HG02642 (cell line): ENCODE data around the gene IQCN.

ENCODE experiments used
- ATAC-seq: cut with Tn5 transposase; IDR thresholded peaks from one replicate; pipeline ENCODE4 v1.9.1; 2021; ENCODE audit warnings: mild to moderate bottlenecking; ENCODE audit not compliant: unreplicated experiment, poor library complexity

The IQCN gene

GRCh38 chr19:18239303-18239702, 34.9 kb downstream of the IQCN start:
- ATAC-seq, result no peak

DNA sequence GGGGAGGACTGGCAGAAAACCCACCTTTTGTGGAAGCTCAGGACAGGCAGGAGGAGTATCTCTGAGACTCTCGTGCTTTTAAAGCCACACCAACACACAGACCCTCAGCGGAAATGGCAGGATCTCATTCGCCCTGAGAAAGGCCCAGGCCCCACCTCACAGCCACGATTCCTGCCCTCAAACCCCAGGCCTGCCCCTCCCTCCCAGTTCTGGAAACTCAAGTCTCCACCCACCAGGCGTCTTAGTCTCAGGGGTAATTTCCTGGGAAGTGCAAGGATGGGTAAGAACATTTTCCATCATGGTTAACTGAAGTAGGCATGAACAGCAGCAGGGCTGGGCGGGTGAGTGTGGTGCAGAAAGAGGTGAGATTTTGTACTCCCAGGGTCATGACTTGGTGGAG, 40.1 kb downstream of the IQCN start:
- ATAC-seq, result no peak

- ATAC-seq, result no peak
Measured at GRCh38 chr19:18233224-18233825, 40.9 kb downstream of the IQCN start.

DNA sequence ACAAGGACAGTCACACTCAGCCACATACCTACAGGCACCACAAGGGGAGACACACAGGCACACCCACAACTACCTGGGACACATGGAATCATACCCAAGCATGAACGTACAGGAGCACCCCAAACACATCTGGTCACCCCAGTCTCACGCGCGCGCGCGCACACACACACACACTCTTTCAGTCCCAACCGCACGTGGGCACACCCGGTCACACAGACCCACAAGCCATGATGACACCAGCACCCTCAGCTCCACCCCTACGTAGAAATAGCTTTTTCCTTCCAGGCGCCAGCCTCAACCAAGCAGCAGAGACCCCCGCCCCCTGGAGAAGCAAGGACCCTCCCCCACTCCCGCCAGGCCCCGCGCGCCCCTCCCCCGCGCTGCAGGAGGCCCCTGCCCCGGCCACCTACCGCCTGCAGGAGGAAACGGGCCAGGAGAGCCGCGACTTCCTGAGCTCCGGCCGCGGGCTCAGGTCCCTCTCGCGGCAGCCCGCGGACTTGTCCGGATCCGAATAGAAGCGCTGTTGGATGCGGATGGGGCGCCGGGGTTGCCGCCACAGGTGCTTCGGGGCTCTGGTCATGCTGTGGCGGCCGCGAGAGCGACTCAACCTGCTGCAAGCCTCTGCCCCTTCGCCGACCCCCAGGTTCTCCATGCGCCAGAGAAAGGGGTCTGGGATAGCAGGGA, 41.6 kb downstream of the IQCN start:
- ATAC-seq, result no peak

DNA sequence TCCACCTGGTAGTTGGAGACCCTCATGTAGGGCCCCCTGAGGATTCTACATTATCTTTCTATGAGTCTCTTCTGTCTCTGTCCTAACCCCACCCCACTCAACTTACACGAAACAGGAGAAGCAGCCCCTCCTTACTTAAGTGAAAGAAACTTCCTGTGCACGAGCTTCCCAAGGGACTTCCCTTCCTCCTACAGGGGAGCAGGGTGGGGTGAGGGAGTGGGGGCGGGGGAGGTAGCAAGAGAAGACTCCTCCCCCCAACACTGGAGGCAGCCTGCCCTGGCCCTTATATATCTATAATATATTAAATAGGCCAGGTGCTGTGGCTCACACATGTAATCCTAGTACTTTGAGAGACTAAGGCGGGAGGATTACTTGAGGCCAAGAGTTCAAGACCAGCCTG, 42.5 kb downstream of the IQCN start:
- no peak for ATAC-seq

DNA sequence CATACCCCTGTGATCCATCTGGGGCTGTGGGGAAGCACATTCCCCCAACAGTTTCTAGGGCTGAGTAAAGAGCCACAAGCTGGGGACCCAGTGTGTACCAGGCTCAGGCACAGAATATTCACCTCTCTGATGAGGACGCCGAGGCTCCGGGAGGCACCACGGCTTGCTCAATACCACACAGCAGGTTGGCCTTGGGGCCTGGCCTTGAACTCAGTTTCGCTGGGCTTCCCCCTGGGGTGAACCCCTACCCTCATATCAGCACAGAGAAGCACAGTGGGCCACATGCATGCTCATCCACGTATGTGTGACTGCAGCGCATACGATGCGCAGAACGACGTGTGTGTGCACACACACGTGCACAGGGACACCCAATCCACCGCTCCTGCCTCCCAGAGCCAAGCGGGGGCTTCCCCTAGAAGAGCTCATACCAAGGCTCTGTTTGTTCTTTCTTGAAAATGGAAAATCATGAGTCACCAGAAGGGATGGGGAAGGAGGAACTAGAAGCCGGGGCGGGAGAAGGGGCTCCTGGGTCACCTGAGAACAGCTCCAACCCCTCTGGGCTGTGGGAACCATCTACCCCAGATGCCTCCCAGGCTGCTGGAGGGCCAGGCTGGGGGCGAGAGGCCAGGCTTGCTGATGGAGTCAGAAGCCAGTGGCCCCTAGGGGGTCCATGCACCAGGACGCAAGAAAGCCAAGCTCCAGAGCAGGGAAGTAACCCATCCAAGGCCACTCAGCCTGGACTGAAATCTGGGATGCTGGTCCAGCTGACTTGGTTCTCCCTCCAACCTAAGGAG, 43.1 kb downstream of the IQCN start:
- no peak for ATAC-seq

DNA sequence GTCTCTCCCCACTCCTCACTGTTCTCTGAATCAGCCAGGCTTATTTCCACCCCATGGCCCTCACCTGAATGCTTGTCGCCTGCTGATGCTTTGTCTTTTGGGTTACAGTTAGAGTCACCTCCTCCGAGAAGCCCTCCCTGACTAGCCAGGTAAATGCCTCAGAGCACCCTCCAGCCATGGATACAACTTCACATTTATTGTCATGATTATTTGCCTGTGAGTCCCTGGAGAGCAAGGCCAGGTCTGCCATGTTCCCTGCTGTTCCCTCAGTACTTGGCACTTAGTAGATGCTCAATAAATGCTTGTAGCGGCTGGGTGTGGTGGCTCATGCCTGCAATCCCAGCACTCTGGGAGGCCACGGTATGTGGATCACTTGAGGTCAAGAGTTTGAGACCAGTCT, 44.3 kb downstream of the IQCN start:
- ATAC-seq, result no peak

GRCh38 chr19:18229474-18229873, 44.8 kb downstream of the IQCN start:
- ATAC-seq, result no peak

DNA sequence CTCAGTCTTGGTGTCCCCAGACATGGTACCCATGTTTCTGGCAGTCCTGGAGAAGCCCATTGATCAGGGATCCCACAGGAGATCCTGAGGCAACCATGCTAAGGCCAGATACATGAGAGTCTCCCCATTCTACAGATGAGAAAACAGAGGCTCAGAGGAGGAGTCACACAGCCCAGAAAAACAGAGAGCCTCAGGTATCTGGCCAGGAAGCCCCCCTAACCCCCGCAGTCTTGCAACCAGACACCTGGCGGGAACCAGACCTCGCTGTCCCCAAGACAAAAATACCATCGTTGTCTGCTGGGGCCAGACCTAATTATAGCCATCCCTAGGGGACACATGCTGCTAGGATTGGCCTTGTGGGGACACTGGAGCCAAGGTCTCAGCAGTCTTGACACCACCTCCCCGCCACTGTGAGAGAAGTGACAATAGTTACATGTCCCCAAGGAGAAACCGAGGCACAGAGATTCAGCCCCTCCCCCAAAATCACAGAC, 46.4 kb downstream of the IQCN start:
- ATAC-seq, result no peak

DNA sequence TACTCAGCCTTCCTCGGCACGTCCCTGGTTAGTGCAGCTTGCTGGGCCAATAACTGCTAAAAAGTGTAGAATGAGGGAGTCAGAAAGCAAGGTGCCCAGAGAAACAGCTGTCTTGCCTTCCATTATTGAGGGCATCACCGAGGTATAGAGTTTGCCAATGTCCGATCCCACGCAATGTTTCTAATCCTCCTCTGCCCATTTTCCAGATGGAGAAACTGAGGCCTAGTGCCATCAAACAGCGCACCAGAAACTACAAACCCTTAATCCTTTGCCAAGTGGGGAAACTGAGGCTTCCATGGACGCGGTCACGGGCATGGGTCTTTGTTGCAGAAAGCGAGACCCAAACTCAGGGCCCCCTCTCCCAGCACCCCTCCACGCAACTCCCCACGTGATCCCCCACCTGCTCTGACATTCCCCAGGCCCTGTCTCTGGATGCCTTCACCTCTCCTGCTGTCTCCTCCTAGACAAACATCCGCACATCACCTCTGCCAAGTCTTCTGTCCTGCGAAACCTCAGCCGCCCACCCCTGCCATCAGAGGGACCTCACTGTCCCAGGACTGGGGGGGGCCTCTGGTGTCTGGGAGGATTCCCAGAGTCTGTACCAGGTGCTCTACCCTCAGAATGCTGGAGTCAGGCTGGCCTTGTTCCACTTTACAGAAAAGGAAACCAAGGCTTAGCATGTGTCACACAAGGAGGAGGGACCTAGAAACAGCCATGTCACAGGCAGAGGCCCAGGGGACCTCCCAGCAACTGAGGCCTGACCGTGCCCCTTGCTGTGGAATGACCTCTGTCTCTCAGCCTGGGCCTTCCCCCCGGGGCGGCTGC, 47.1 kb downstream of the IQCN start:
- ATAC-seq, result no peak

- no peak for ATAC-seq
Measured at GRCh38 chr19:18225702-18226468, 48.4 kb downstream of the IQCN start, which contains the start of gene PDE4C. Gene PDE4C, minus strand, starts transcription at chr19:18226438. Its CDS starts 23 bp downstream, at chr19:18226415.

GRCh38 chr19:18225355-18225701, 48.9 kb downstream of the IQCN start:
- no peak for ATAC-seq

- peak; percentile 95 for ATAC-seq
Measured at GRCh38 chr19:18224525-18225354, 49.5 kb downstream of the IQCN start.

- ATAC-seq, result no peak
Measured at GRCh38 chr19:18223860-18224524, 50.3 kb downstream of the IQCN start.

- no peak for ATAC-seq
Measured at GRCh38 chr19:18221815-18222725, 52.2 kb downstream of the IQCN start.

DNA sequence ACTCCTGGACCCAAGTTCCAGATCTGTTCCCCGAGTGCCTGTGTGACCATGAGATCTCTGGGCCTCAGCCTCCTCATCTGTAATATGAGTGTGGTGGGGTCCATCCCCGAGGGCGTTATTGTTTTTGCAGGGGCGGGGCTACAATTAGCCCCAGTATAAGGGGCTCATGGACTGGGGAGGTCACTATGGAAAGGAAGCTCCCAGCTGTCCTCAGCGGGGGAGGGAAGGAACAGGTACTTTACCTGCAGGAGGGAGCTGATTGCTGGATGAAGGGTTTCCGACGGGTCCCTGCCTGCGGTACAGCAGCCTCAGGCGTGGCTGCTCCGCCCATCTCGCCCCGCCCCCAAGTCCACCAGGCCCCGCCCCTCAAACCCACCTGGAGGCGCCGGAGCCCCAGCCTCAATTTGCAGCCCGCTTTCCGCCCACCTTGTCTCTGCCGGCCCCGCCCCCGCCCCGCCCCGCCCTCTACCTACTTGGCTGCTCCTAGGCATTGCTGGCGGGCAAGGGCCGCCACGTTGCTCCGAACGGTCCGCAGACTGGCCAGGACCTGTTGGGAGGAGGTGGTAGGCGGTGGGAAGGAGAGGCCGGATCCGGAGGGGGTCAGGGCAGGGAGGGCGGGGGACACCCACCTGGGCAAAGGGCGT, 53.5 kb downstream of the IQCN start:
- ATAC-seq, result no peak
